Posterior vena cava (tissue), 2 donors: ENCODE measurements around the gene MTHFR. TPM values are rescaled to one million over a fixed set of nuclear protein-coding genes. Genes with fewer than 3 reads are reported as not detected.

ENCODE experiments used
- DNase-seq: peaks from one replicate; pipeline ENCODE4 v3.0.0-alpha.2; 2020; ENCODE audit warnings: low spot score
- intact Hi-C, 2 donors: fragments of 100-400 bp; cut with DNase I; formaldehyde crosslinking; loops; one replicate each; pipeline versions ENCODE4 v1.14.1 to v1.14.2; 2022 to 2023
- total RNA-seq, 2 donors: library from RNA; stranded (reverse); fragmentation: NEBNext Ultra II Directional; extraction: Animal tissue kit (Norgen Biotek cat#: 25700); gene quantifications; one replicate each; pipeline ENCODE4 v1.2.1, GENCODE V29; 2021
- donor health status: DM: yes; HTN: yes; CAD: no.
- donor health status: DM: yes; HTN: yes; CAD: no.

Gene MTHFR
- total RNA-seq, 2 donors from 2014 or later, result 31.0 to 31.7 TPM

DNA sequence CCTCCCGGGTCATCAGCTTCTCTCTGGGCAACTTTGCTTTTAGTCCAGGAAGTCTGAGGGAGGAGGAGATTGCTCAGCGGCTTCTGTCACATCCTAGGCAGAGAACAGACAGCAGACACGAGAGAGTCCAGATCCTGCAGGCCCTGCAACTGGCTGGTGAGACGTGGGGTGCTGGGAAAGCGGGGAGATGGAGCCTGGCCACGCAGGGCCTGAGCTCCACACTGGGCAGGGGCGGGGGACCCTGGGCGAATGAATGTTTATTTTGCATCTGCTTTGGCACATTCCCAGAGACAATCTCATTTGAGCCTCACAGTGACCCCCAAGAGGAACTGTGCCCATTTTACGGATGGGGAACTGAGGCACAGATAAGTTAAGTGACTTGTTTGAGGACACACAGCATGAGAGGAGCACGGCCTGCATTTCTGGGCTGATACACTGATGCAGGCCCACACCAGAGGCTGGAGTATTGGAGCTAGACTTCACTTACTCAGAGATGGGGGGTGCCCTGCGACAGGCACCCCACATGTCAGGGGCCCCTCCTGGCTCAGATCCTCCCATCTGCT is 34.2 kb downstream of the MTHFR start:
- intact Hi-C loops, result no loop called here
- no peak for DNase-seq

DNA sequence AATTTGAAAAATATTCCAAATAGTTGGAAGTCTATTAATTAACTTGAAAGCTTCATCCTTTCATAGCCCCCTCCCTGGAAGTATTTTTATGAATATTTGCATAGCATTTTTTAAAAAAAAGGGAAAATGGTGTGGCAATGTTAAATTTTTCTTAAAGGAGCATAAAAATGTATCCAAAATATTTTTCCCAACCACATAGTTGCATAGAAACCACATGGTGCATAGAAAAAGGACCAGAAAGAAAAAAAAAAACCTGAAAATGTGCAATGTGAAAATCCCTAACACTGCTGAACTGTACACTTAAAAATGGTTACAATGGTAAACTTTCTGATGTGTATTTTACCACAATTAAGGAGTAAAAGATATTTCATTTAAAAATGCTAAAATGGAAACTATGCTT is 35.8 kb downstream of the MTHFR start:
- DNase-seq, result no peak
- intact Hi-C loops, result no loop called here

DNA sequence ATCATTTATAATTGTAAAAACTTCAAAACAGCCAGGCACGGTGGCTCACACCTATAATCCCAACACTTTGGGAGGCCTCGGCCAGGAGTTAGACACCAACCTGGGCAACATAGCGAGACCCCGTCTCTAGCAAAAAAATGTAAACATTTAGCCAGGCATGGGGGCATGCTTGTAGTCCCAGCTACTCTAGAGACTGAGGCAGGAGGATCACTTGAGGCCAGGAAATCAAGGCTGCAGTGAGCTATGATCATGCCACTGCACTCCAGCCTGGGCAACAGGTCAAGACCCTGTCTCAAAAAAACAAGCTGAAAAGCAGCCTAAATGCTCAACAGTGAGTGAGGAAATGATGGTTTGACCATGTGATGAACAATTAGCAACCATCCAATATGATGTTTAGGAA is 36.5 kb downstream of the MTHFR start:
- DNase-seq, result no peak
- intact Hi-C loops, result no loop called here

DNA sequence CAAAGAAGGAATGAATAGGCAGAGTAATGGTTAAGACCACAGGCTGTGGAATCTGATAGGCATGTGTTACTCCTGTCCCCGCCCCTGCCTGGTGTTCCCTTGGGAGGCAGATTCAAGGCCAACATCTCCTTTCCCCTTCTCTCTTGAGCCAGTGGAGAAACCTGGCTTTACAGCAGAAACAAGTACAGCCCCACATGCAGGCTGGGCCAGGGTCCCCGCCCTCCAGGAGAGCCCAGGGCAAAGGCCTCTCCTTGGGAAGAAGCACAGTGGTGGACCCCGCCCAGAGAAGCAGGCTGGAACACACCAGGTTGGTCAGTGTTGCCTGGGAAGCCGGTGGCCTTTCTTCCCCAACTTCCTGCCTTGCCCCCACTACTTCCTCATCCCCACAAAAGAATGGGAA is 36.9 kb downstream of the MTHFR start:
- intact Hi-C loops, result no loop called here
- DNase-seq, result no peak

DNA sequence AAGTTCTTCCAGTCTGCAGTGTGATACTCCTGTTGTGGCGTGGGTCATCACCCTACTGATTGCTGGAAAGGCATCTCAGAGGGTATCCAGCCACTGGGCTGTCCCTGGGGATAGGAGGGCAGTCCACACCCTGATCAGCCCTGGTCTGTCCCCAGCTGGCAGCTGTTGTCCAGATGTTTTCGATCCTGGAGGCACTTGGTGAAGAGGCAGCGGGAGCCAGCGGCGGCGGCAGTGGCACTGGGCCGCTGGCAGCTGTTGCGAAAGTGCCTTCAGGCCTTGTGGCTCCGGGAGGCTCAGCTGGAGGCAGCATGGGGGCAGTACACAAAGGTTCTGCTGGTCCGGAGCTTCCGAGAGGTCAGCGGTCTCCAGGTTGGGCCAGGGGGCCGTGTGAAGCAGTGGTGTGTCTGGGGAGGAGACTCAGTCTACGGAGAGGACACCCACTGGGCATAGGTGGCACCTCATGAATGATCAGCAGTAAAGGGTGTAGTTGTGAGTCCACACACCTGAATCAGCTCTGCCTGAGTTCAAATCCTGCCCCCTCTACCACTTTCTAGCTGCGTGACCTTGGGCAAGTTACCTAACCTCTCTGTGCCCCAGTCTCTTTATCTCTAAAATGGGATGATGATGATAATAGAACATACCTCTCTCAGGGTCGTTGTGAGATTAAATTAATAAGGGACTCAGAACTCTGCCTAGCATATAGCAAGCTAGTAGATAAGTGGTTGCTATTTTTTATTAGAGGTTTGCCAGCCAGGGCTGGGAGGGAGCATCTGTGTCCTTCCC is 37.7 kb downstream of the MTHFR start:
- DNase-seq, result no peak
- intact Hi-C loops, result no loop called here

DNA sequence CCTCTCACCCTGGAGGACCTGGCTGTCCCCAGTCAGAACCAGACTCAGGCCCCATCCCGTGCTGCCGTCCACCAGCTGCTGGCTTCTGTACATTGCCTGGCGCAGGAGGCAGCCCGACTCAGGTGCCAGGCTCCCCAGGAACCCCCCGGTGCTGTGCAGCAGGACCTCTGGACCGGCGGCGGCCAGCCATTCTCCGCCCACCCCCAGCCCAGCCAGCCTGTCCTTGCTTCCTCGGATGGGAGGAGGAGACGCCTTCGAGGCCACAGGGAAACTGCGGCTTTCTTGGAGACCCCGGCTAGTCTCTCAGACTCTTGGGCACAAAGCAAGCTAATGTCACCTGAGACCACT is 39.4 kb downstream of the MTHFR start:
- DNase-seq, result no peak

DNA sequence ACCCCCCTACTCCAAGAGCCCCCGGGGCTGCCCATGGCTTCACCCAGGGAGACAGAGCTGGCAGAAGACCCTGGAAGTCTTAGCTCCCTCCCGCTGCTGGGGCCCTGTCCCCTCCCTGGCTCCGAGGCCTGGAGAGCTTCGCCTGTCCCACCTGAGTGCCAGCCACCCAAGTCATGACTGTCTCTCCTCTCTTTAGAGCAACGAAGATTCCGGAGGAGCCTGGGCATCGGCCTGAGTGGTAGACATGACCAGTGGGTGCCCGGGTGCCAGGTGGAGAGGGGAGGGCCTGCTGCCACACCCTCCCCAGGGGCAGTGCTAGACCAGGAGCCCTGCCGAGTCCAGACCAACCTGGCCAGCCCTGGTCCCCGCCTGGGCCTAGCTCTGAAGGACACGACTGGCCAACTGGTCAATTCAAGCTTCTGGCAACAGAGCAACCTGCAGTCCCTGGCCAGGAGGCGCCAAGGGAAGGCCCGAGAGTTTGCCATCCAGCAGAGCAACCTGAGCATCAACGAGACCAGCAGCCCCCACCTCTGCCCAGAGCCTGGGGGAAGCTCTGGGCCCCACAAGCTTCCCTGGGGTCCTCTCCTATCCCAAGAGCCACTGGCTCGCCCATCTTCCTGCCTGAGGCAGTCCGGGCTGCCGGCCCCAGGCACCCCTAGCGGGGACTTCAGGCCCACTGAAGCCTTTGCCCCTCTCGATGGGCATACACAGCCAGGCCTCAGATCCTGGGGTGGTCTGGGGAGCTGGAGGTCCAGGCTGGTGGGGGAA is 39.9 kb downstream of the MTHFR start:
- intact Hi-C loops, result no loop called here
- no peak for DNase-seq

More for the DNA sequence above, 39.4 kb downstream of the MTHFR start:
- intact Hi-C loops, result no loop called here

DNA sequence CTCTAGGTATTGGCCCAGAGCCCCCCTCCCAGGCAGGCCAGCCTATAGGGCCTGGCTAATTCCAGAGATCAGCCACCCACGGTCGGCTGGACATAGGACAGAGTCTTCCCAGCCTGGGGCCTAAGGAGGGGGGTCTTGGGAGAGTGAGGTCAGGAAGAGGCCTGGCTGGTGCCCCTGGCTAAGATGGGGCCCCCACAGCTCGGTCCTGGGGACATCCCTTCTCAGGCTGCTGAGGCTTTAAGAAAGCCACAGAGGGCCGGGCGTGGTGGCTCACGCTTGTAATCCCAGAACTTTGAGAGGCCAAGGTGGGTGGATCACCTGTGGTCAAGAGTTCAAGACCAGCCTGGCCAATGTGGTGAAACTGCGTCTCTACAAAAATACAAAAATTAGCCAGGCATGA is 41.2 kb downstream of the MTHFR start:
- DNase-seq, result no peak
- intact Hi-C loops, result no loop called here

DNA sequence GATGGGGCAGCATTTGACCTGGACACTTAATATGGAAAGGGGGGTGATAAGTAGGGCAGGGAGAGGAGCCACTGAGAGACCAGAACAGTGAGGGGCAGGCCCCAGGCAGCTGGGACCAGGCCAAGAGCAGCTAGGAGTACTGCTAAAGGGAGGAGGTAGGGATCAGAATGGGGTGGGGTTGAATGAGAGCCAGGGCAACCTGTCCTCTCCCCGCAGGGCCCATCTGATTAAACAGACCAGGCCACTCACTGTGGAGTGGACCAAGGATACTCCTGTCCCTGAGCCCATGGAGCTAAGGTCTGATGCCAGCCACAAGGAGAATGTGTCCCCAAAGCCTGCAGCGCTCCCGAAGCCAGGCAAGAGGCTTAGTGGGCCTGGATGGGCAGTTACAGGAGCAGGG is 41.6 kb downstream of the MTHFR start:
- intact Hi-C loops, result no loop called here

DNA sequence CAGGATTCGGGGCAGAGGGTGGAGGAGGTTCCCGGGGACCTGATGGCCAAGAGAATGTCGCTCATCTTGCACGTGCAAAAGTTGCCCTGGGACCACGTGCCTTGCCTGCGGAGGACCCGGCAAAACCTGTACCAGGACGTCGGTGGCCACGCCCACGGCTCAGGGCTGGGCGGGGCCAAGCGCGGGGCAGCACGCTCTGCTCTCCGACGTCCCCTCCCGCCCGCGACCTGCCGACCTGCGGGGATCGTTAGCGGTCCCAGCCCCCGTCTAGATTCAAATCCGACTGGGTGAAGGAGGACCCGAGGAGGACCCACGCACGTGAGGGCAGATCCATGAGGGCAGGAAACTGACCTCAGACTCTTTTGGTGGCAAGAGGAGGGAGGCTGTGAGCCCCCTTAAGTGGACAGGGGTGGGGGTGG is 43.8 kb downstream of the MTHFR start, which contains the start of gene C1orf167:
Gene C1orf167, plus strand, starts transcription at position 206 of the 419 bp plus-strand sequence. CDS start 2,208 bp downstream, outside the sequence.
- intact Hi-C loops, result no loop called here
- DNase-seq, result no peak

More for the DNA sequence above, 41.6 kb downstream of the MTHFR start:
- DNase-seq, result no peak

DNA sequence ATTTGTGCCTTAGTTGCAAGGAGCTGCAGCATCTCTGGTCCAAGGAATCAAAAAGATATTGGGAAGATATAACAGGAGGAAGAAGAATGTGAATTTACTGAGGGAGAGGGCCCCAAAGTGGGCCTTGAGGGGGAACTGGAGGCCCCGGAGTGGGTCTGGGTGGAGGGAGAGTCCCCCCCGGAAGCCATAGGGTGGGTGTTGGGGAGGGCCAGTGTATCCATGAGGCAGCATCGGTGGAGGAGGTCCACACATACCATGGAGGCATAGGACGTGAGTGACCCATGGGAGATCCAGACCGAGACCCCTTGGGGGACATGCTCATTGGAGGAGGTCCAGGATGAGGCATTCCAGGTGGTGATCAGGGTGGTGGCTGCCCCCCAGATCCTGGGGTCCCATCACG is 44.5 kb downstream of the MTHFR start:
- no peak for DNase-seq
- intact Hi-C loops, result no loop called here

DNA sequence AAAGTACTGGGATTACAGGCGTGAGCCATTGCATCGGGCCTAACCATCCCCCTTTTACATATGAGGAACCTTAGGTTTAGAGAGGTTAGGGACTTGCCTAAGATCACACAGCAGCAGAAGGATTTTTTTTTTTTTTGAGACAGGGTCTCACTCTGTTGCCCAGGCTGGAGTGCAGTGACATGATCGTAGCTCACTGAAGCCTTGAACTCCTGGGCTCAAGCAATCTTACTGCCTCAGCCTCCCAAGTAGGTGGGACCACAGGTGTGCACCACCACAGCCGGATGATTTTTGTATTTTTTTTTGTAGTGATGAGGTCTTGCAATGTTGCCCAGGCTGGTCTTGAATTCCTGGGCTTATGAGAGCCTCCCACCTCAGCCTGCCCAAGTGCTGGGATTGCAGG is 46.0 kb downstream of the MTHFR start:
- intact Hi-C loops, result no loop called here
- no peak for DNase-seq

DNA sequence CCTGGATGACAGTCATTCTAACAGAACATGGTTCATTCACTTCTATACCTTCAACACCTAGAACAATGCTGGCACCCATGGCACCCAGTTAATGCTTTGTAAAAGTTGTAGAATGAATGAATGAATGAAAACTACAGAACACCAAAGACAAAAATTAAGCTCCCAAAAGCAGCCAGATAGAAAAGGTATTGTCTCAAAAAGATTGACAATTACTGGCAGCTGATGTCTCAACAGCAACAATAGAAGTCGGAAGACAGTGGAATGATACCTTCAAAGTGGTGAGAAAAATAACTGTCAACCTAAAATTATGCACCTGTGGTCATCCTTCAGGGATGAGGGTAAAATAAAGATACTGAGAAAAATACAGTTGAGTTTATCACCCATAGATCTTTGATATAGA is 48.7 kb downstream of the MTHFR start:
- intact Hi-C loops, result no loop called here
- DNase-seq, result no peak

DNA sequence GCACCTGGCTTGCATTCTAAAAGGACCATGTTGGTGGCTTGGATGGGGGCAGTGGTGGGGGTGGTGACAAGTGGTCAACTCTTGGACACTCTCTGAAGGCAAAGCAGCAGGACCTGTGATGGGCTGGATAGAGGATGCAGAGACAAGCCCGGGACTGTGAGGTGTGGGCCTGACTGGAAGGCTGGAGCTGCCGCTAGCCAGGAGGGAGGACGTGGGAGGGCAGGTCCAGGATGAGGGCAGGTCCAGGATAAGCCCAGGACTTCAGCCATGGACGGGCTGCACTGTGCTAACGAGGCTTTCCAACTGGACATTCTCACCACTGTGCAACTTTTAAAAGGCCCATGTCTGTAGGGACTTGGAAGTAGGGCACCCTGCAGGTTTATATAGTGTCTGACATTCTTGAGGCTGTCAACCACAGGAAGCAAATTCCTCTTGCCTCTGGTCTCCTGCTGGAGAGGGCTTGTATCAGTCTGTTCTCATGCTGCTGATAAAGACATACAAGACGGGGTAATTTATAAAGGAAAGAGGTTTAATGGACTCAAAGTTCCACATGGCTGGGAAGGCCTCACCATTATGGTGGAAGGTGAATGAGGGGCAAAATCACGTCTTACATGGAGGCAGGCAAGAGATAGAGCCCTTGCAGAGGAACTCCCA is 52.1 kb downstream of the MTHFR start:
- no peak for DNase-seq
- intact Hi-C loops, result no loop called here

DNA sequence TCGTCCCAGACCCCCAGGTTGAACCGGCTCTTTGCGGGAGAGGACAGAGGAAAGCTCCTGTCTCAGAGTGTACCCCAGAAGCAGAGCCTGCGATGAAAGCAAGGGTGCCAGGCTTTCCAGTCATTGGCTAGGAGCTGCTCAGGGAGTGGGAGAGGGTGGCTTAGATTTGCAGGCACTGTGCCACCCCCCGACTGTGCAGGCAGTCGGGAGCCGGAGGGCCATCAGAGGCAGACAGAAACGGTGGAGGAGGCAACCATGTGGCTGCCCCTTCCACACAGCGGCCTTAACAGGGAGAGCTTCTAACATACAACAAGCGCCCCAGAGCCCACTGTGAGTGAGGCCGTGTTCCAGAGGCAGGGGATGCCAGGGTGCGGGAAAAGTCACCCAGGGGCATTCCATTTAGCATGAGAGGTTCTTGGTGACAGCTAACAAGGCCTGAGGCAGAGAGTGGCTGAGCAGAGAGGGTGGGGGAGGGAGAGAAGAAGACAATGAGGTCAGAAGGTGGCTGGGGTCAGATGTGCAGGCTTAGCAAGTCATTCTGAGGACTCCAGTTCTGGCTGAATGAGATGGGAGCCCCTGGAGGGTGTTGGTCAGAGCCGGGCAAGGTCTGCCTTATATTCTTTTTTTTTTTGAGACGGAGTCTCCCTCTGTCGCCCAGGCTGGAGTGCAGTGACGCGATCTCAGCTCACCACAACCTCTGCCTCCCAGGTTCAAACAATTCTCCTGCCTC is 53.2 kb downstream of the MTHFR start:
- no peak for DNase-seq
- intact Hi-C loops, result no loop called here

DNA sequence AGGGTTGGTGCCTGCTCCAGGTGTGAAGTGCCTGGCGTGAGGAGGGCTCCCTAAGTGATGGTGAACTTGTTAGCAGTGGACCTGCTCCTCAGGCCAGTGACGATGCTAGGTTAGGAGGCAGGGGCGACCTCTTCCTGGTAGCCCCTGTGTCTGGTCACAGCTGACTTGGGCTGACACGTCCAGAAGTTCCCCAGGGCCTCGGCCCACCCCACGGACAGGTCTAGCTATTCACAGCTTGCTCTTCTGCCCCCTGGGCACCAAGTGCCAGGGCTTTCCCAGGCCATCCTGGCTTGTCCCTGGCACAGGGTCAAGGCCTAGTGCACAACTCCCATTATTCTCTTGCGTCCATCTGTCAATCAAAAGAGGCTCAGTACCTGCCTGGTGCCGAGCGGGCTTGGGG is 54.7 kb downstream of the MTHFR start:
- DNase-seq, result no peak
- intact Hi-C loops, result no loop called here

DNA sequence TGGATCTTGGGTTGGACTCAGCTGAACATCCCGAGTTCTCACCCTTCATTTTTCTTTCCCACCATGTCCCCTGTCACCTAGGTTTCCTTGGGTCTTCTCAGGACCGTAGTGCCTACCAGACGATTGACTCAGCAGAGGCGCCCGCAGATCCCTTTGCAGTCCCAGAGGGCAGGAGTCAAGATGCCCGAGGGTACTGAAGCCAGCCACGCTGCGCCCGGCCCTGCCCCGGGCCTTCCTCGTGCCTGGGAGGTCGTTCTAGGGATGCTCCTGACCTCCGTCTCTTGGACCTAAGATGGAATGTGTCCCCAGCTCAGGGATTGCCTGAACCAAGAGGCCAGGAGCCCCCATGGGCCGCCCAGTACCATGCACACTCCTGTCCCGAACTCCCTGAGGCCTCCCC is 55.8 kb downstream of the MTHFR start:
- intact Hi-C loops, result no loop called here
- DNase-seq, result no peak

DNA sequence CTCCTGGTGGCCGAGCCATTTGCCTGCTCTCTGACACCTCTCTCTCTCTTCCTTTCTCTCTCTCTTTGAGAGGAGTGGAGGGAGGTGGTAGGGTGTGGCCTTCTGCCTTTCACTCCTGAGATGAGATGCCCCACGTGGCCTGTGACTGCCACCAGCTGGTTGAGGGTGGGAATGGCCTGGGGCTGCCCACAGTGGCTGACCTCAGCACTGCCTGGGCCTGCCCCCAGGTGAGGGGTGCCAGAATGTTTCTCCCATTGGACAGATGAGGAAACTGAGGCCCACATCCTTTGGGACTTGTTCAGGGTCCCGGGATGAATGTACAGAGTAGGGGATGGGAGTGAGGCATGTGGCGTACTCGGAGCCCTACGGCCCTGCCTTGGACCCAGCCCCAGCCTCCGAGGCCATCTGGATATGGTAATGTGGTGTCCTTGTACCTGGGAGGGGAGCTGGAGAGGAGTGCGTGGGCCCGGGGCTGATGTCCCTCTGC is 56.5 kb downstream of the MTHFR start:
- no peak for DNase-seq

More for the DNA sequence above, 56.5 kb downstream of the MTHFR start:
- intact Hi-C loops, result no loop called here
